OCI-LY7 (cell line): ENCODE results near the gene ETFB.

Source experiments
- CTCF ChIP-seq: fragments of 200-600 bp; sonication (generic); conservative IDR thresholded peaks from 2 replicates; pipeline ENCODE4 v1.5.1; 2014; ENCODE audit warnings: mild to moderate bottlenecking, antibody characterized with exemption, low read length, moderate library complexity, mixed read lengths
- EZH2phosphoT487 ChIP-seq: fragments of 200-600 bp; sonication (generic); IDR thresholded peaks from 2 replicates; pipeline ENCODE4 v1.6.1; 2018; ENCODE audit warnings: low read depth, borderline replicate concordance, mild to moderate bottlenecking, mixed run types, antibody characterized with exemption, low read length, moderate library complexity, mixed read lengths

DNA sequence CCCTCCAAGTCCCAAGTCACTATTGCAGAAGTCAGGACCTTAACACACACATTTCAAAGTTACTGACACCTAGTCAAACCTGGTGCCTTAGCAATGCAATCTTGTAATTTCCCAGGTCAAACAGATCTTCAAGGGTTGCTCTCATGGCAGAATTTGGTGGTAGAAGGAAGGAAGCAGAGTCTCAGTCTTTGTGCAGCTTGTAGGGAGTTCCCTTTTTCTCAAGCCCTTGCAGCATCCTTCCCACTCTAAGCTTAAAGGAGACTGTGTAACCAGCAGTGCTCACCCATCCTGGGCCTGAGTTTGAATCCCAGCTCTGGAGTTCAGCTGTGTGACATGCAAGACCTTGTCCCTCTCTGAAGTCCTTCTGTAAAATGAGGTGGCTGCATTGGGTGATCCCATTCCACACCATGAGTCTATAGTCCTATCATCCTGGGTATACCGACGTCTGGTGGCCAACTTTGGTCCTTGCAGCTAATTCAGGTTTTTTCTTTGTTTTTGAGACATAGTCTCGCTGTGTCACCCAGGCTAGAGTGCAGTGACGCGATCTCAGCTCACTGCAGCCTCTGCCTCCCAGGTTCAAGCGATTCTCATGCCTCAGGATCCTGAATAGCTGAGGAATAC, 41.4 kb upstream of the ETFB start:
- TF ChIP-seq CTCF, result peak; percentile 84
- TF ChIP-seq EZH2phosphoT487, result no peak
